Chondrocyte (in vitro differentiated cells): ENCODE measurements around the gene NOXO1. TPM values are rescaled to one million over a fixed set of nuclear protein-coding genes. Genes with fewer than 3 reads are reported as not detected.

Source experiments
- DNase-seq: peaks from one replicate; pipeline ENCODE4 v3.0.0; 2021; ENCODE audit warnings: mixed read lengths, low spot score
- H3K27ac Mint-ChIP-seq: one replicate; pipeline ENCODE4 v1.8.0; 2021; ENCODE audit warnings: mild to moderate bottlenecking, moderate library complexity, mixed read lengths; ENCODE audit not compliant: unreplicated experiment
- H3K27me3 Mint-ChIP-seq: 2 replicates; pipeline ENCODE4 v1.8.0; 2021; ENCODE audit warnings: low read depth, mixed read lengths
- H3K36me3 Mint-ChIP-seq: 2 replicates; pipeline ENCODE4 v1.8.0; 2021; ENCODE audit warnings: low read depth, mixed read lengths
- H3K4me1 Mint-ChIP-seq: 2 replicates; pipeline ENCODE4 v1.8.0; 2021; ENCODE audit warnings: low read depth, mild to moderate bottlenecking, mixed read lengths
- H3K4me3 Mint-ChIP-seq: one replicate; pipeline ENCODE4 v1.8.0; 2021; ENCODE audit warnings: mild to moderate bottlenecking, moderate library complexity, mixed read lengths; ENCODE audit not compliant: unreplicated experiment
- H3K9me3 Mint-ChIP-seq: 2 replicates; pipeline ENCODE4 v1.8.0; 2021; ENCODE audit warnings: low read depth, mixed read lengths
- total RNA-seq: library from RNA; stranded (reverse); gene quantifications from 3 replicates; pipeline ENCODE4 v1.2.1, GENCODE V29; 2021
- TF ChIP-seq, protein P1 (sequence below): fragments of 200-600 bp; sonication (generic); IDR thresholded peaks from 2 replicates; pipeline ENCODE4 v1.5.0; 2021; ENCODE audit warnings: antibody characterized with exemption, mild to moderate bottlenecking, moderate library complexity

The NOXO1 gene
- total RNA-seq, 1 donor from 2014 or later: 0.25 TPM

DNA sequence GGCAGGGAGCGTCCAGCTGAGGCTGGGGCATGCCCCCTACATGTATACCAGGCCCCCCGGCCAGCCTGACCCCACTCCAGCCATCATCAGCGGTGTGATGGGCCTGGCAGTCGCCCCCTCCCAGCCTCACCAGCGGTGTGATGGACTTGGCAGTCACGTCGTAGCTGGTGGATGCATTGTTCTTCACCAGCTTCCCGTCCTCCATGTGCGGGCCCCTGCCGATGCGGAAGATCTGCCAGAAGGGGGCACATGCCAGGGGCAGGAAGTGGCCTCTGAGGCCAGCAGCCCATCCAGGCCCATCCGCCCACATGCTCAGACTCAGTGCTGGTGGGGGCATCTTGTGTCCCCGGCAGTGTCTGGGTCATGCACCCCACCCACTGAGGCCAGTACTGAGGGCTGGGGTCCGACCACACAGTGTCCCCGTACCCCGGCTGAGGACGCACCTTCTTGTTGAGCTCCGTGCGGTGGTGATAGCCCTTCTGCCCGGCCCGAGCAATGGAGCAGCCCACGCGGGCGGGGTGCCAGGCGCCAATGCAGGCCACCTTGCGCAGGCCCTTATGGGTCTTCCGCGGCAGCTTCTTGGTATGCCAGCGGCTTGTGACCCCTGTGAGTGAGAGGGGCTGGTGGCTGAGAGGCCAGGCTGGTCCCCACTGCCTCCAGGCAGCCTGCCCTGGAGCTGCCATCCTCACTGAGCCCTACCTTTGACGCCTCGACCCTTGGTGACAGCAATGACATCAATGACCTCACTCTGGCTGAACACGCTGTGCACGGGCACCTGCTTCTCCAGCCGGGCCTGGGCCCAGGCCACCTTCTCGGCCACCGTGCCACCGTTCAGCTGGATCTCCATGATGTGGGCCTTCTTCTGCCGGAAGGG is 34.5 kb downstream of the NOXO1 start:
- TF ChIP-seq, protein P1, sequence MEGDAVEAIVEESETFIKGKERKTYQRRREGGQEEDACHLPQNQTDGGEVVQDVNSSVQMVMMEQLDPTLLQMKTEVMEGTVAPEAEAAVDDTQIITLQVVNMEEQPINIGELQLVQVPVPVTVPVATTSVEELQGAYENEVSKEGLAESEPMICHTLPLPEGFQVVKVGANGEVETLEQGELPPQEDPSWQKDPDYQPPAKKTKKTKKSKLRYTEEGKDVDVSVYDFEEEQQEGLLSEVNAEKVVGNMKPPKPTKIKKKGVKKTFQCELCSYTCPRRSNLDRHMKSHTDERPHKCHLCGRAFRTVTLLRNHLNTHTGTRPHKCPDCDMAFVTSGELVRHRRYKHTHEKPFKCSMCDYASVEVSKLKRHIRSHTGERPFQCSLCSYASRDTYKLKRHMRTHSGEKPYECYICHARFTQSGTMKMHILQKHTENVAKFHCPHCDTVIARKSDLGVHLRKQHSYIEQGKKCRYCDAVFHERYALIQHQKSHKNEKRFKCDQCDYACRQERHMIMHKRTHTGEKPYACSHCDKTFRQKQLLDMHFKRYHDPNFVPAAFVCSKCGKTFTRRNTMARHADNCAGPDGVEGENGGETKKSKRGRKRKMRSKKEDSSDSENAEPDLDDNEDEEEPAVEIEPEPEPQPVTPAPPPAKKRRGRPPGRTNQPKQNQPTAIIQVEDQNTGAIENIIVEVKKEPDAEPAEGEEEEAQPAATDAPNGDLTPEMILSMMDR: no peak
- H3K36me3 Mint-ChIP-seq: no peaks in the 10 kb centered on the region
- peaks cover 14% of the 10 kb centered on the region for H3K4me1 Mint-ChIP-seq
- DNase-seq: peak; percentile 90
- H3K4me3 Mint-ChIP-seq: no peak overlapping the region
- no peaks in the 10 kb centered on the region for H3K27me3 Mint-ChIP-seq
- H3K27ac Mint-ChIP-seq: no peak overlapping the region
- H3K9me3 Mint-ChIP-seq: no peaks in the 10 kb centered on the region

DNA sequence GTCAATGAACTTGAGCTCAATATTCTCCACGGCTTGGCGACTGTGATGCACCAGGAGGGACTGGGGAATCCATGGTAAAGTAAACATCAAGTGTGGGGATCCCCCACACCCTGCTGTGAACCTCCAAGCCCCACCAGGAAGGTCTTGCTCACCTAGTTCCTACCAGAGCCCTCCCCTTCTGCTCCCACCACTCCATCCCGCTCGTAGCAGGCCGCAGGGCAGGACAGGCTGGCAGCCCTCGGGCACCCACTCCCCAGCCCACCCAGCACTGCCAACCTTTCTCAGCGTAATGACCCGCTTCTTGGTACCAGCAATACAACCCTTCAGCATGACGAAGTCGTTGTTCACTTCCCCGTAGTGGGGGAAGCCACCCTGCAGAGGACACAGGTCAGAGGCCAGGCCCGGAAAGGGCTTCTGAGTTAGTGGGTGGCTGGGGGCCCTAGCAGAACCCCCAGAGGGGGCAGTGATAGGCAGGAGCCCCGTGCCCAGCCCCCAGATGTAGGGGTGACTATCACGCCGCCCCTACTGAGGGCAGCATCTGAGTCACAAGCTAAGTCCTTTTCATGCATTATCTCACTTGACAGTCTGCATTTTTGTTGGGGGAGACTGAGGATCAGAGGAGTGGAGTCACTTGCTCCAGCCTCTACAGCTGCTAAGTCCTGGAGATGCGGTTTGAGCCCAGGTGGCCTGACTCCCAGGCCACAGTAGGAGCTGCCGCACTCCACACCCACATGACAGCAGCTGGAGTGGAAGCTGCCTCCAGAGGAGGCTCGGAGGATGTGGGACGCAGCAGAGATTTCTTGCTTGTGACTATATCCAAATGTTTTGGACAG is 35.5 kb downstream of the NOXO1 start:
- H3K27me3 Mint-ChIP-seq: no peaks in the 10 kb centered on the region
- TF ChIP-seq, protein P1: no peak
- H3K4me3 Mint-ChIP-seq: no peak overlapping the region
- H3K9me3 Mint-ChIP-seq: no peaks in the 10 kb centered on the region
- H3K4me1 Mint-ChIP-seq: peaks cover 20% of the 10 kb centered on the region
- DNase-seq: no peak
- H3K36me3 Mint-ChIP-seq: no peaks in the 10 kb centered on the region
- no peak overlapping the region for H3K27ac Mint-ChIP-seq

DNA sequence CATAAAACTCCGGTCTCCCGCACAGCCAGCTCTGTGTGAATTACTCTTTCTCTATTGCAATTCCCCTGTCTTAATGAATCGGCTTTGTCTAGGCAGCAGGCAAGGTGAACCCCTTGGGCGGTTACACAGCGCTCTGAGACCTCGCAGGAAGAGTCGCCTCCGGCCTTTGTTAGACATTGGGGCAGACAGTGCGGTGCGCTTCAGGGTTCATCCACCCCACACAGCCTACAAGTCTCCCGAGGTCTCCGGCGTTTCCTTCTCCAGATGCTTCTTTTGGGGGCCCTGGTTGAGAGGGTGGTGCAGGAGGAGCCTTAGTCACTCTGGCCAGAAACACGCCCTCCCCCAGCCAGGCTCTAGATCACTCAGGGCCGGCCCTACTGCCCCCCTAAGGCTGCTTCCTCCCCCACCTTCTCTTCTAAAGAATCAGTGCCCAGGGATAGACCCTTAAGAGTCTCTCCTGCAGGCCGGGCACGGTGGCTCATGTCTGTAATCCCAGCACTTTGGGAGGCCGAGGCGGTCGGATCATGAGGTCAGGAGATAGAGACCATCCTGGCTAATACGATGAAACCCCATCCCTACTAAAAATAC is 36.6 kb downstream of the NOXO1 start:
- no peaks in the 10 kb centered on the region for H3K9me3 Mint-ChIP-seq
- peaks cover 20% of the 10 kb centered on the region for H3K4me1 Mint-ChIP-seq
- TF ChIP-seq, protein P1: no peak
- no peaks in the 10 kb centered on the region for H3K27me3 Mint-ChIP-seq
- DNase-seq: no peak
- no peak overlapping the region for H3K27ac Mint-ChIP-seq
- H3K4me3 Mint-ChIP-seq: peak overlapping the region; percentile 31
- H3K36me3 Mint-ChIP-seq: no peaks in the 10 kb centered on the region

DNA sequence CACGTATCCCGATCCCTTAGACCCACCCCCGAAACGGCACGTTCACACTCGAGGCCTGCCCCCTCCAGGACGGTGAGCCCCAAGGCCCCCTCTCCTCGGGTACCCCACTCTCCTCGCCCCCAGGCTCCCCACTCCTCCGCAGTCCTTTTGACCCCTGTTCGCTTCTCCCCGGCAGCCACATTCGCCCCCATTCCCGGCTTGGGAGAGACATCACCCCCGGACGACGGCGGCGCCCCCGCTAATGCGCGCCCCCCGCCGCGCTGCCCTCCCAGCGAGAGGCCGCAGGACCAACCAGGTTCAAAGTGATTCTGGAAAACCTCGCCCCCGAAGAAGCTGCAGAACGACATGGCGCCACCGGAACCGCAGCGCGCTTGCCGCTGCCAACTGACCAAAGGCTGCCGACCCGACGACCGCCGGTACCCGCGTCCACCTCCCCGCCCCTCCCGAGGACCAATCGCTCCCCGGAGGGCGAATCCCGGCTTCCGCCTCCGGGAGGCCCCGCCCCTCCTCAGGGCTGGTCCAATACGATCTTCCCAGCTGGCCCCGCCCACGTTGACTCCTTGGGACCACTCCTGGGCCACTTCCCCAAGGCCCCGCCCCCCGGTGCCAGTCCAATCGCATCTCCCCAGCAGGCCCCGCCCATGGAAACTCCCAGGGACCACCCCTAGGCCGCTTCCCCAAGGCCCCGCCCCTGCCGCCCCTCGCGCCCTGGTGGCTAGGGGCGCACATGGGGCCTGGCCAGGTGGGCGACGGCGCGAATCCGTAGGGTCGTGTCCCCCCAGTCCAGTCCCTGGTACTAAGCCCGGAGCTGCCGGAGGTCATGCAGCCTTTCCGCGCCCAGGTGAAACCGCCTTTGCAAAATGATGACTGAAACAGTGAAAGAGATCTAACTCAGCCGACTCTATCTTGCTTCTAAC is 38.2 kb downstream of the NOXO1 start, which contains the start of gene MSRB1:
TSS of gene MSRB1 (minus strand) at position 390 of the 917 bp plus-strand sequence. CDS start at position 347, 43 bp downstream.
- Mint-ChIP-seq H3K9me3 (no peaks in the 10 kb centered on the region), H3K27me3 (no peaks in the 10 kb centered on the region), H3K36me3 (peaks cover 5% of the 10 kb centered on the region), H3K4me1 (peaks cover 20% of the 10 kb centered on the region), H3K27ac (peak within 1 kb of the TSS; percentile 66), H3K4me3 (peak within 1 kb of the TSS; percentile 85)
- DNase-seq: peak; percentile 100
- TF ChIP-seq, protein P1: no peak
